ENCODE measurements around the gene ADAMTSL4.

The ADAMTSL4 gene

GRCh38 chr1:150535511-150536287 lies 13.5 kb upstream of the ADAMTSL4 start:
- DNase-seq (ENCODE audit: low read depth) = no peak

GRCh38 chr1:150536836-150537731 lies 12.1 kb upstream of the ADAMTSL4 start:
- no peak for DNase-seq (ENCODE audit: low read depth)

- no peak for DNase-seq (ENCODE audit: low read depth)
Measured at GRCh38 chr1:150537732-150538684, 11.2 kb upstream of the ADAMTSL4 start.

- DNase-seq (ENCODE audit: low read depth) = no peak
Measured at GRCh38 chr1:150543500-150544143, 5.6 kb upstream of the ADAMTSL4 start.

GRCh38 chr1:150544204-150544603 lies 5.0 kb upstream of the ADAMTSL4 start:
- no peak for DNase-seq (ENCODE audit: low read depth)

- no peak for DNase-seq (ENCODE audit: low read depth)
Measured at GRCh38 chr1:150545486-150546032, 3.6 kb upstream of the ADAMTSL4 start.

GRCh38 chr1:150546294-150546937 lies 2.8 kb upstream of the ADAMTSL4 start:
- DNase-seq (ENCODE audit: low read depth) = no peak

GRCh38 chr1:150548324-150548631 lies 930 bp upstream of the ADAMTSL4 start:
- no peak for DNase-seq (ENCODE audit: low read depth)

- no peak for DNase-seq (ENCODE audit: low read depth)
Measured at GRCh38 chr1:150549496-150550221, 451 bp downstream of the ADAMTSL4 start.

GRCh38 chr1:150550222-150551050 lies 1.2 kb downstream of the ADAMTSL4 start:
- no peak for DNase-seq (ENCODE audit: low read depth)

- no peak for DNase-seq (ENCODE audit: low read depth)
Measured at GRCh38 chr1:150551051-150551783, 2.0 kb downstream of the ADAMTSL4 start.

- DNase-seq (ENCODE audit: low read depth) = no peak
Measured at GRCh38 chr1:150551784-150552127, 2.5 kb downstream of the ADAMTSL4 start.

GRCh38 chr1:150552128-150552910 lies 3.1 kb downstream of the ADAMTSL4 start:
- no peak for DNase-seq (ENCODE audit: low read depth)

GRCh38 chr1:150552911-150553289 lies 3.7 kb downstream of the ADAMTSL4 start:
- DNase-seq (ENCODE audit: low read depth) = no peak

- DNase-seq (ENCODE audit: low read depth) = no peak
Measured at GRCh38 chr1:150553392-150554085, 4.3 kb downstream of the ADAMTSL4 start.

- DNase-seq (ENCODE audit: low read depth) = no peak
Measured at GRCh38 chr1:150554086-150554452, 4.9 kb downstream of the ADAMTSL4 start.
